NCI-H460 (cell line): Measurements from ENCODE around the gene EHD1. TPM values are rescaled to one million over a fixed set of nuclear protein-coding genes. Genes with fewer than 3 reads are reported as not detected.
A peak's percentile ranks its signal among the peaks of the same experiment; 100 is the strongest.
"Not testable (repeated sequence)": the region's sequence is repeated elsewhere in the genome, so short reads cannot be mapped to it uniquely, and the experiment has no call there.

Experiments
- DNase-seq: peaks from one replicate; pipeline ENCODE4 v3.0.0-alpha.2; 2016; ENCODE audit warnings: low read depth; ENCODE audit errors: extremely low read depth
- total RNA-seq: library from RNA; depleted of rRNA; stranded (reverse); fragments of >200 nt; shearing (Covaris generic); gene quantifications from 2 replicates; pipeline ENCODE4 v1.2.3, GENCODE V29; 2014

Gene EHD1
- total RNA-seq, 1 experiment from 2014 or later, result 20.5 TPM

- no peak for DNase-seq
These were observed 18.6 kb downstream of the EHD1 start for GRCh38 chr11:64859542-64860414.

DNA sequence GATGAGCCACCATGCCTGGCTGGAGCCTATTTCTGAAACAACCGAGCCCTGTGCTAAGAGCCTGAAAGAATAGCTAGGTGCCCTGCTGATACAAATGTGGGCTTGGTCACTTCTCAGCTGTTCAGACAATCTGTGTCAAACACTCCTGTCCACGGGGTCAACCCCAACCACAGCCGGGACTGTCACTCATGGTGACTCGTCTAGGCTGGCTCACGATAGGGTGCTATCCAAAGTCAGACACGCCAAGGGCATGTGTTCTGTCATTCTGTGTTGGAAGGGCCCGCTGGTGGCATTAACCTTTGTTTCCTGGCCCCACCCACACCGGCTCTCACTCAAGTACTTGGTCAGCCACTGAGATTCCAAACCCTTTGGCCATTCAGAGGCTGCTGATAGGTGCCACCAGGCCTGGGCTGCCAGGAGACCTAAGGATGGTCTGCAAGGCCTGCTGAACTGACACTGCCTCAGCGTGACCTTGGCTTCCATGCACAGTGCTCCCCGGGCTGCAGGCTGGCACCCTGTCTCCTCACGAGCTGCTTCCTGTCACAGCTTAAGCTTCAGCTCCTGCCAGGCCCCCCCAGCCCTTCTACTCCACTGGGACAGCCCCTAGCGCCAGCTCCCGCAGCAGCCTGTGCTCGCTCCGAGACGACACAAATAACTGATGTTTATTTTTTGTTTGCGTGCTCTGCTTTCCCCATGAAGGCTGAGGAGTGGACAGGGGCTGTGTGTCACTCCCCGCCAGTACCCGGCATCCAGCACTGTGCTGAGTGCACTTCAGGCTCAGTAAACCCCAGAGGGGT, 19.8 kb downstream of the EHD1 start:
- DNase-seq, result no peak

DNA sequence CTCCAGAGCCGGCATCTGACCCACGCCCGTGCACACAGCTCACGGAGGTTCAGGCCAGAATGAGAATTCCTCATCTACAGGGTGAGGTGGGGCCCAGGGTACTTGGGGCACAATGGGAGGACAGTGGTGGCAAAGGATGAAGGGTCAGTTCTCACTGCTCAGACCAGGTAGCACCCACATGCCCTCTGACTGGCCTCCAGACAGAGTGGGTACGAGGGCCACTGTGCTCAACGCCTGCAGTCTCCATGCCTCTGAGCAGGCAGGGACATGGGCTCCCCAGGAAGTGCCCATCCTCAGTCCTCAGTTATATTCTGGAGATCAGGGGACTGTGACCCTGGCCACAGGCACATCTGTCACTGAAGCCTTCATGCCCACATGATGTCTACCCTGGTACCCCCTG, 20.9 kb downstream of the EHD1 start:
- no peak for DNase-seq

DNA sequence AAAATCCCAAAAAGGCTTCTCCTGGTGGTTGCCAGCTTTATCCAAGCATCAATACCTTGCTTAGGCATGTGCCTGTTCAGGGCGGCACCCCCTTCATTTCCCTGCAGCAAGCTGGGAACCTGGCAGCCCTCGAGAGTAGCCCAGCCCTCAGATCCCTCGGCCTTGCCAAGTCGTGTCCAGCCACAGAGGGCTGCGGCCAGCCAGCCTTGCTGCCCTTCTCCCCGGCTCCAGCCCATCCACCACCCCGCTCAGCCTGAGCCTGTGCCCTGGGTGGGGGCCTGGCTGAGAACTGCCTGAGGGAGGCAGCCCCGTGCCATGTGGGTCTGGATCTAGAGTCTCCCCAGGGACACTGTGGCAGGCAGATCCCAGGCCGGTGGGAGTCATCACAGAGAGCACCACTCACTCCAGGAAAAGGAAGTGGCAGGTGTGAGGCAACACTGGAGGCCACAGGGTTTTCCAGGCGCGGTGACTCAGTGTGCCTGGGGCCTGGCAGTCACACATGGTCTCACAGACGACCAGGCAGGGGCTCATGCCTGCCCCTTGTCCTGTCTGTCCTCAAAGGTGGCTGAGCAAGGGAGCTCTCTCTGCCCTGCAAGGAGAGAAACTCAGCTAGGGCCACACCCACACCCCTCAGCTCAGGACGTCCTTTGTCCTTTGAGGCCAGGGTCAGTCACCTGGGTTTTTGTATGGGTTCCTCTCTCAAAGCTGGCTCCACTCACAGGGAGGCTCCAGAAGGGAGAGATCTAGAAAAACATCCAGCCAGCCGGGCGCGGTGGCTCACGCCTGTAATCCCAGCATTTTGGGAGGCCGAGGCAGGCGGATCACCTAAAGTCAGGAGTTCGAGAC, 21.8 kb downstream of the EHD1 start:
- DNase-seq, result peak; percentile 83

- DNase-seq, result no peak
These were observed 22.7 kb downstream of the EHD1 start for GRCh38 chr11:64855596-64856304.

GRCh38 chr11:64854534-64855502, 23.6 kb downstream of the EHD1 start:
- peak; percentile 94 for DNase-seq

GRCh38 chr11:64854157-64854533, 24.3 kb downstream of the EHD1 start:
- DNase-seq, result no peak

DNA sequence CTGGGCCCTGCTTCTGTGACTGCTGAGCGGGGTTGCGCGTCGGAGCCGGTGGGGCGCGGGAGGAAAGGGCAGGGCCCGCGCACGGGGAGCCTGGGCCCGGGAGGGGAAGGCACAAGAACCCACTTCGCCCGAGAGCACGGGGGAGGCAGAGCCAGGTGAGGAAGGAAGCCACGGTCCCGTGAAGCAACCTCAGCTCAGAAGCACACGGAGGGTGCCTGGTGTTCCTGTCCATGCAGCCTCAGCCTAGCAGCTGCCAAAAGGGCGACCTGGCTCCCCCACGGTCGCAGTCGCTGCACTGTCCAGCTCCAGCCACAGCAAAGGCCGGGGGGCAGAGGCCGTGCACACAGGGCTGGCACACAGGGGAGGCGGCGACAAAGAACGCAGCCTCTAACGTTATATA, 24.7 kb downstream of the EHD1 start:
- DNase-seq, result no peak

DNA sequence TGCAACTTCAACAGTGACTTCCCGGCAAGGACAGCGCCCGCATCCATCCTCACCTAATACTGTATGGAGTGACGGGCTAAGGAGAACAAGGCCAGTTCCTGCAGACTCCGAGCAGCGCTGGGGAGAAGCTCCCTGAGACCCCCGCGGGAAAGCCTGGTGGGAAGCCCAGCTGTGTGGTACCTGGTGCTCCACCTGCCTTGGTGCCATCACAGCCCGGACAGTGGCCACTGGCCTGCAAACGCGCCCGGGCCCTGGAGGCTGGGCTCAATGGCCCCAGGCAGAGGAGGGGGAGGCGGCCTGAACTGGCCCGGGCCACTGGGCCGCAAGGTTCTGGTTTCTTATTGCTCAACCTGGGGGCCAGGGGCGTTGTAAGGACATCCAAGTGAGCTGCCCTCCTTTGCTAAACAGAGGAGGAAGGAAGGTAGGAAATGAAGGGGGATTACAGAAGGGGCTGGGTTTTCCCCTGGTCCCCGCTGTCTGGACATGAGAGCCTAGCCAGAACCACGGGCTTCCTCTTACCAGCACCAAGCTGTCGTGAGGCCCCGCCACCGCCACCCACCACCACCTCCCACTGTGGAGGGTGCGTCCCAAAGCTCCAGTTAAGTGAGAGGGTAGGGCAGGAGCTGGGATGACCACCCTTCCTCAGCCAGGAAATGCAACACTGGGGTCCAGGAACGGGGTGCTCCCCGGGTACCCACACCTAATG, 25.5 kb downstream of the EHD1 start:
- DNase-seq, result no peak

DNA sequence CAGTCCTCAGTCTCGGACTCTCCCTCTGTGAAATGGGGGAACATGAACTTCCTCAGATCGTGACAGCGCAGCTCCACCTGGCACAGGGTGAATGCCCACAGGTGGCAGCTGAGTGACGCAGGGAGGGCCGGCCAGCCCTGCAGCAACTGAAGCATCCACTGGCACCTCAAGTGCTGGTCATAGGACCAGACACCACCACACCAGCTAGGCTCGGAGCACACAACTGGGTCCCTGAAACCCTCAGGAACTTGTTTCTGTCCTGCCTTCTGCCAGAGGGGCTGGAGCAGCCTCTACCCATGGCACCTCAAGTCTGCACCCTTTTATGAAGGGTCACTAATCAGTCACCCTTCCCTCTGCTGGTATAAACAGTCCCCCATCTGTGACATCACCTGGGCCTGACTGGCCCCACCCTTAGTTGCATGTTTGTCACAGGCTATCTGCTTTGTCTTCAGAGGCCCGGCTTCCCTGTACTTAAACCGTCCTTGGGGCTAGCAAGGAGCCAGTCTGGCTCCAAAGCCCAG, 26.5 kb downstream of the EHD1 start:
- no peak for DNase-seq

DNA sequence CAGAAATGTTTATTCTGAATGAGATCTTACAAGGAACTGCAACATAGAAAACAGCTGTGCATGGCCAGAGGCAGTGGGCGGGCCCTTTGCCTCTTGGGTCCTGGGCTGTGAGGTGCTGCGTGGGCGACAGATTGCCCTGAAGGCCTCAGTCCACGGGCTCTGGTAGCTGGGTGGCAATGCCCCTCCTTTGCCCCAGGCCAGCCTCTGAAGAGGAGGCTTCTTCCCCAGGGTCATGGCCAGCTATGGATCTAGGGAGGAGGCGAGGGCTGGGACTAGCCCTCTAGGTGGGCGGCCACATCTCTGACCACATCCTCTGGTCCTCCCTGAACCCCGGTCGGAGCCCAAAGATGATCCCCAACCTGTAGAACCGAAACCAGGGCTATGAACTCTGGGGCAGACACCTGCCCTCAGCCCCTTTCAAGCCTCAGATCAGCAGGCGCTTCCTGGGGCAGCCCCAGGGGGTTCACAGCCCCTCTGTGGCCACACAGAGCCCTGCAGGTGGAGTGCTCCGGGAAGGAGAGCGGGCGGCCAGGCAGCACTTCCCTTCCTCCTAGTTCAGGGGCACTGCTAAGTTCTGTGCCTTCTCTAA, 27.3 kb downstream of the EHD1 start:
- no peak for DNase-seq

- DNase-seq, result no peak
These were observed 28.6 kb downstream of the EHD1 start for GRCh38 chr11:64849598-64850356.

GRCh38 chr11:64848826-64849597, 29.4 kb downstream of the EHD1 start:
- no peak for DNase-seq

- no peak for DNase-seq
These were observed 30.1 kb downstream of the EHD1 start for GRCh38 chr11:64848214-64848825.

DNA sequence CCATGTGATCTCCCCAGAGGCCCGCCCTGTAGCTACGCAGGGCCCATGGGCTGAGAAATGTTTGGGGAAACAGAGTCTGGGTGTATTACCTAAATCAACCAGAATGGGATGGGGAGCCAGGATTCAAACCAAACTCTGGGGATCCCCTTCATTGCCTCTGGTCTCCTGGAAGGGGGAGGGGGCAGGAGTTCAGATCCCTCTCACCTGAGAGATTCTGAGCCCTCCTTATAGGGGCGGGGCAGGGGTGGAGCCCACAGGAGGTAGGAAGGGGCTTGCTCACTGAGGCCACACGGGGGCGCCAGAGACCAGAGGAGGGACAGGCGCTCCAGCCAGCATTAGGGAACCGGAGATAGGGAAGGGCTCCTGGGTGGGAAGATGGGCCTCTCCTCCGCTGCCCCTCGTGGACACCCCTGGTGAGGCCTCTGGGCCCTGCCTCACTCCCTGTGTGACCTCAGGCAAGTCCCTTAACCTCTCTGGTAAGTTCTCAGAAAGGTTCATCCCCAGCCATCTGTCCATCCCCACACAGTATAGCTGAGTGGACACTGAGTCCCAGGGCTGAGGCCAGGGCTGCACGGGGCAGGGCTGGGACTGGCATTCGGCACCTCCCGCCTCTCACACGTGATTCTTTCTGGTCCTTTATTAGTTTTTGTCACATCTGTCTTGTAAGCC, 31.3 kb downstream of the EHD1 start:
- DNase-seq, result peak; percentile 88

GRCh38 chr11:64845776-64846129, 32.7 kb downstream of the EHD1 start:
- DNase-seq, result not testable (repeated sequence)
